Ascending aorta (tissue), 2 donors: Measurements from ENCODE around the gene MNAT1. TPM values are rescaled to one million over a fixed set of nuclear protein-coding genes. Genes with fewer than 3 reads are reported as not detected.

Experiments used
- DNase-seq, 2 donors: peaks; one replicate each; pipeline ENCODE4 v3.0.0-alpha.2; 2019; ENCODE audit warnings: low spot score in 2 of 2
- H3K27ac ChIP-seq, 2 donors: fragments of 200-600 bp; sonication (generic); one replicate each; pipeline ENCODE4 v1.5.1; 2016 to 2017; ENCODE audit warnings: mild to moderate bottlenecking in 1 of 2
- H3K27me3 ChIP-seq: fragments of 200-600 bp; sonication (generic); one replicate; pipeline ENCODE4 v1.5.1; 2017
- H3K36me3 ChIP-seq, 2 donors: fragments of 200-600 bp; sonication (generic); one replicate each; pipeline ENCODE4 v1.5.1; 2016
- H3K4me1 ChIP-seq, 2 donors: fragments of 200-600 bp; sonication (generic); one replicate each; pipeline ENCODE4 v1.5.1; 2016 to 2017; ENCODE audit warnings: mild to moderate bottlenecking in 1 of 2
- H3K4me3 ChIP-seq, 2 donors: fragments of 200-600 bp; sonication (generic); one replicate each; pipeline ENCODE4 v1.5.1; 2016 to 2017; ENCODE audit warnings: mild to moderate bottlenecking in 1 of 2
- H3K9me3 ChIP-seq, 2 donors: fragments of 200-600 bp; sonication (generic); one replicate each; pipeline ENCODE4 v1.5.1; 2016
- intact Hi-C: fragments of 100-400 bp; cut with DNase I; formaldehyde crosslinking; loops from one replicate; pipeline ENCODE4 v1.15.1; 2023
- total RNA-seq: library from RNA; depleted of rRNA; stranded (reverse); fragments of >200 nt; gene quantifications from one replicate; pipeline ENCODE4 v1.1.0, GENCODE V29; 2016
- TF ChIP-seq, protein P1 (sequence below), 3 experiments: fragments of 200-600 bp in 2 of 3; fragments of 450-650 bp in 1 of 3; sonication (generic) in 2 of 3; IDR thresholded peaks; one replicate each; pipeline ENCODE4 v1.5.1; 2016 to 2019; ENCODE audit warnings: antibody characterized with exemption in 3 of 3, mild to moderate bottlenecking in 1 of 3, moderate library complexity in 1 of 3

The MNAT1 gene
- total RNA-seq, 1 donor from 2014 or later: 37.5 TPM

DNA sequence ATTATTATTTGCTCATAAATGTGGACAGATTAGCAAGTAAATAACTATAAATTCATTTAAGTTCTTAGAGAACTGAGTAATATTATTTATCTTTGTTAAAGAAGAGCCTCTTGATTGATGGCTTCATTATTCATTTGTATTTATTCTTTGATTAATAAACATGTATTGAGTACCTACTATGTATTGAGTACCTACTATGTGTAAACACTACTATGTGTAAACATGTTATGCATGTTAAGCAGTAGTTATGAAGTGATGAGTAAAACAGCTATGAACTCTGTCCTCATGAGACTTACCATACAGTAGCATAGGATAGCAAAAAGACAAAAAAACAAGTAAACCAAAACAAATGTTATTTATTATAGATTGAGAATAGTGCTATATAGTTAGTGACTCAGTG is 61.9 kb downstream of the MNAT1 start:
- intact Hi-C loops: no loop called here
- Histone ChIP-seq H3K27me3 (no peaks in the 10 kb centered on the region), H3K4me1 (no peaks in the 10 kb centered on the region), H3K9me3 (no peaks in the 10 kb centered on the region), H3K36me3 (peaks cover 0 to 7% of the 10 kb centered on the region in 2 donors), H3K27ac (no peak overlapping the region), H3K4me3 (no peak overlapping the region)
- no peak for DNase-seq
- TF ChIP-seq, protein P1, sequence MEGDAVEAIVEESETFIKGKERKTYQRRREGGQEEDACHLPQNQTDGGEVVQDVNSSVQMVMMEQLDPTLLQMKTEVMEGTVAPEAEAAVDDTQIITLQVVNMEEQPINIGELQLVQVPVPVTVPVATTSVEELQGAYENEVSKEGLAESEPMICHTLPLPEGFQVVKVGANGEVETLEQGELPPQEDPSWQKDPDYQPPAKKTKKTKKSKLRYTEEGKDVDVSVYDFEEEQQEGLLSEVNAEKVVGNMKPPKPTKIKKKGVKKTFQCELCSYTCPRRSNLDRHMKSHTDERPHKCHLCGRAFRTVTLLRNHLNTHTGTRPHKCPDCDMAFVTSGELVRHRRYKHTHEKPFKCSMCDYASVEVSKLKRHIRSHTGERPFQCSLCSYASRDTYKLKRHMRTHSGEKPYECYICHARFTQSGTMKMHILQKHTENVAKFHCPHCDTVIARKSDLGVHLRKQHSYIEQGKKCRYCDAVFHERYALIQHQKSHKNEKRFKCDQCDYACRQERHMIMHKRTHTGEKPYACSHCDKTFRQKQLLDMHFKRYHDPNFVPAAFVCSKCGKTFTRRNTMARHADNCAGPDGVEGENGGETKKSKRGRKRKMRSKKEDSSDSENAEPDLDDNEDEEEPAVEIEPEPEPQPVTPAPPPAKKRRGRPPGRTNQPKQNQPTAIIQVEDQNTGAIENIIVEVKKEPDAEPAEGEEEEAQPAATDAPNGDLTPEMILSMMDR (IDR thresholded peaks at IDR 0.05): no peak

GRCh38 chr14:60800409-60800808 is 65.8 kb downstream of the MNAT1 start:
- peaks cover 0 to 7% of the 10 kb centered on the region in 2 donors for H3K36me3 ChIP-seq
- no peaks in the 10 kb centered on the region for H3K9me3 ChIP-seq
- DNase-seq: no peak
- intact Hi-C loops: no loop called here
- H3K27ac ChIP-seq: no peak overlapping the region
- no peaks in the 10 kb centered on the region for H3K27me3 ChIP-seq
- H3K4me1 ChIP-seq: no peaks in the 10 kb centered on the region
- TF ChIP-seq, protein P1 (IDR thresholded peaks at IDR 0.05): no peak
- H3K4me3 ChIP-seq: no peak overlapping the region

DNA sequence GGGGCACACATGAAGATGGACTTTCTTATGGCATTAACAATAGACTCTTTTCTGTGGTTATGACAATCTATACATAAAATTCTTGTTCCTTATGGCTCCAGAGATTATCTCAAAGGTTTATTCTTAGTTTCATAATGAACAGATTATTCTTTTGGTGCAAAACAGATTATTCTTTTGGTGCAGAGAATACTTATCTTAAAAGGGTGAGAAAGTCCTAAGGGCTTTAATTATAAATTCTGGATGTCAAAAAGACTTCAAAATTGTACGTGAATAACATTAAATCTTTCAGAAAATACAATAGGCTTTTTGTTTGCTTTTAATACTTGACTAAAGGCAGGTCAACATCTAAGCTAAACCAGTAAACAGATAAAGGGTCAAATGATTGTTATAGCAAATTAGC is 69.3 kb downstream of the MNAT1 start:
- Histone ChIP-seq H3K36me3 (no peaks in the 10 kb centered on the region), H3K27ac (no peak overlapping the region), H3K4me1 (no peaks in the 10 kb centered on the region), H3K4me3 (no peak overlapping the region), H3K9me3 (no peaks in the 10 kb centered on the region), H3K27me3 (no peaks in the 10 kb centered on the region)
- intact Hi-C loops: no loop called here
- TF ChIP-seq, protein P1 (IDR thresholded peaks at IDR 0.05): no peak
- DNase-seq: no peak

- H3K4me1 ChIP-seq: no peaks in the 10 kb centered on the region
- H3K36me3 ChIP-seq: no peaks in the 10 kb centered on the region
- no peak overlapping the region for H3K4me3 ChIP-seq
- intact Hi-C loops: no loop called here
- H3K9me3 ChIP-seq: no peaks in the 10 kb centered on the region
- TF ChIP-seq, protein P1 (IDR thresholded peaks at IDR 0.05): no peak
- no peak for DNase-seq
- H3K27ac ChIP-seq: no peak overlapping the region
- H3K27me3 ChIP-seq: no peaks in the 10 kb centered on the region
Measured at GRCh38 chr14:60805841-60806430, 71.4 kb downstream of the MNAT1 start.

DNA sequence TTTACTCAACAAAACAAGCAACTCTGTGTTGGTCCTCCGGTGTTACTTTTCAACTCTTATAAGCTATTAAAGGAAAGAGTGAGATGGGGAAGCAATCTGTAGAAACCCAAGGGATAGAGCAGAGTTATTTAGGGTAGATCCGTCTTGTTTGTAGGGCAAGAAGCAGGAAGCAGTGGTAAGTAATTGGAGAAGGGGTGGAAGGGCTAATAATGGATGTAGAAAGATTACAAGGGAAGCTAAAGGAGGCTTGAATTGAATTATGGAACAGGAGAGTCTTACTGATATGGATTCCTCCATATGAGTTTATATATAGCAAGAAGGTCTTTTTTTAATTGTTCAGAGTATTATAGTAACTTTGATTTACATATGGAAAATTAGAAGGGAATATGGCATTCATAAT is 72.7 kb downstream of the MNAT1 start:
- Histone ChIP-seq H3K27ac (no peak overlapping the region), H3K27me3 (no peaks in the 10 kb centered on the region), H3K4me3 (no peak overlapping the region), H3K36me3 (peaks cover 3 to 4% of the 10 kb centered on the region in 2 donors), H3K9me3 (no peaks in the 10 kb centered on the region), H3K4me1 (no peaks in the 10 kb centered on the region)
- intact Hi-C loops: no loop called here
- TF ChIP-seq, protein P1 (IDR thresholded peaks at IDR 0.05): no peak
- DNase-seq: no peak

- Histone ChIP-seq H3K27me3 (no peaks in the 10 kb centered on the region), H3K4me1 (no peaks in the 10 kb centered on the region), H3K9me3 (no peaks in the 10 kb centered on the region), H3K4me3 (no peak overlapping the region), H3K36me3 (peaks cover 6 to 10% of the 10 kb centered on the region in 2 donors), H3K27ac (no peak overlapping the region)
- DNase-seq: no peak
- intact Hi-C loops: no loop called here
- TF ChIP-seq, protein P1 (IDR thresholded peaks at IDR 0.05): no peak
Measured at GRCh38 chr14:60807971-60808370, 73.4 kb downstream of the MNAT1 start.
